Raji (cell line): ENCODE measurements around the gene KLHDC3.

Experiments used
- POLR2A ChIP-seq: IDR thresholded peaks from 2 replicates; pipeline ENCODE4 v1.6.1; 2011; ENCODE audit warnings: low read depth, low read length, control low read depth; ENCODE audit not compliant: insufficient read depth

Gene KLHDC3

DNA sequence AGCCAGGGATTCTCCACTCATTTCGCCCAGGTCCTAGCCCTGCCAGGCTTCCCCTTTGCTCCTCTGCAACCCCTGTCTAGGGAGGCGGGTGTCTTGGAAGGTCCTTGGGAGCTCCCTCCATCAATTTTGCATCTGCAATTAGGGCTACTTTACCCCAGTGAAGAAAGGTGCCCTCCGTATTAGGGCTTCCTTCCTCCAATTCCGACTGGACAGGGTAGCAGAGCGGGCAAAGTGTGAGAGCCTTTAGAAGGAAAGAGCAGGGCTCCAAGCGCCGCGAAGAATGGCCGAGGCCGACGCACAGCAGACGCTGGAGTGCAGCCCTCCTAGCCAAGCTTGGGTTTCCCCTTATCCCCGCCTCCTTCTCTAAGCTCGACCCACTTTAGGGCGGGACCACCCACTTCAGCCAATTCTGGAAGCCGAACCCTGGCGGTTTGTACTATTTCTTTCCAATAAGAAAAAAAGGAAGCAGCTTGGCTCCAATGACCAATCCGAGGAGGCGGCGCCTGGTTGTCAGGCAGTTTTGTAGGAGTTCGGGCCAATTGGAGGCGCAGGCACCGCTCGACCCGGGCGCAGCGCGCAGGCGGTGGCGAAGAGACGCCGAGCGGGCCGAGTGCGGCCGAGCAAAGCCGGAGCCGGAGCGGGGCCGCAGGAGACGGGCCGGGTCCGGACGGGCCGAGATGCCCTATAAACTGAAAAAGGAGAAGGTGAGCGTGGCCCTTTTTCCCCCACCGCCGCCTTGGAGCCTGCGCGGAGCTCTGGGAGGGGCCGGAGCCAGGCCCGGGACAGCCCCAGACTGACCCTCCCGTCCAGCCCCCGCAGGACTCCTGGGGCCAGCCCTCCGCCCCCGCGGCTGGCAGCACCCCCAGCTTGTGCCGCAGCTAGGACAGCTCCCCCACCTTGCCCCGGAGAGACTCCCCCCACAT, 29.8 kb upstream of the KLHDC3 start, which contains the start of gene PPP2R5D:
Gene PPP2R5D (plus strand): TSS at position 570 of the 923 bp plus-strand sequence. CDS start 108 bp downstream, at position 678.
- TF ChIP-seq POLR2A: peak; percentile 94

DNA sequence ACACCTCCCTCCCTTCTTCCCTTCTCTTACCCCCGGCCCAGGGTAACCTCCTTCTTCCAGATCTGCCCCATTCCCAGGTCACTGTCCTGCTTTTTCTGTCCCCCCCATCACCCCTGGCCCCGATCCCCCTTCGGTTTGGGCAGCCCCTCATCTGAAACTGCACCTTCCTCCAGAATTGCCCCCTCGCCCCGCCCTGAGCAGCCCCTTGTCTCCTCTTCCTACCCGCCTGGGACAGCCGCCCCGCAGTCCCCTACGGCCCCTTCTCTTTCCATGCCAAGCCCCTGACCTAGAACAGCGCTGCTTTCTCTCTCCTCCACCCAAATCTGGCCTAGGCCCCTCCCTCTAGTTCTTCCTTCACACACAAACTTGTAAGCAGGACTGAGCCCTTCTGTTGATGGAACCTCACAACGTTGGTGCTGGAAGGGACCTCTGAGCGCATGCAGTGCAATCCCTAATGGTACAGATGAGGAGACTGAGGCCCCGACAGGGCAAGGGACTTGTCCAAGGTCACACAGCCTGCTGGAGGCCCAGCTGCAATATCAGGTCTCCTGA, 29.0 kb upstream of the KLHDC3 start:
- no peak for TF ChIP-seq POLR2A

DNA sequence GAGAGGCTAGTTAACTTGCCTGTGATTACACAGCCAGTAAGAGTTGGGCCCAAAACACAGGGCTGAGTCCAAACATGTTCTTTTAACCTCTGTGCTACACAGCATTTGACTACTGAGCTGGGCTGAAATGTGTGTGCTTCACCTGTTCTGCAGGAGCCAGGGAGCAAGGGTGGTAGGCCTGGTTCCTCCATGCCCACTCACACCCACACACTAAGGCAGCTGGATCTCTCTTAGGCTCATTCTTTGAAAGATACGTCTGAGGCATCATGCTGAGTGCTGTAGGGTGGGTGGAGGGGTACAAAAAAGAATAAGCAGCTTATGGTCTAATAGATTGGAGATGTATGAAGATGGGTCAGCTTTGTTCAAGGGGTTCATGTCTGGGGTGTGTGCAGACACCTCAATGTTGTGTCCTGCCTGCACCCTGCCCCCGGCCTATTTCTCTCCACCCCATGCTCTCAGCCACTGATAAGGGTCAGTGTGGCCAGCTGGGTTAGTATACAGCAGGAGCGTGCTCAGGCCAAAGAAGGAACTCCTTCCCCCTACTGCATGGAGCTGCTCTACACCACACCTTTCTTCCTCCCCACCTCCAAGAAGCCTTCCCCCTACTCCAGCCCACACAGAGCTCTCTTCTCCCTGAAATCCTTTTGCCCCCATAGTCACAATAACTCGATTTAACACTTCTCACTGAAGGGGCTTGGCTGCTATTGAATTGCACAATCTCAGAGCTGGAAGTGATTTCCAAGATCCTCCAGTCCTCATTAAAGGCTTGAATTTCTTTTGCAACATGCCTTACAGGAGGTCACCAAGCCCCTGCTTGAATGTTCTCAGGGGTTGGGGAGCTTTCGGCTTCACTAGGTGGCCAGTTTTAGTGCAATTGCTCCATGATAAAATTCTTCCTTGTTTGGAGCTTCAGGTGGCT, 26.3 kb upstream of the KLHDC3 start:
- TF ChIP-seq POLR2A: no peak

DNA sequence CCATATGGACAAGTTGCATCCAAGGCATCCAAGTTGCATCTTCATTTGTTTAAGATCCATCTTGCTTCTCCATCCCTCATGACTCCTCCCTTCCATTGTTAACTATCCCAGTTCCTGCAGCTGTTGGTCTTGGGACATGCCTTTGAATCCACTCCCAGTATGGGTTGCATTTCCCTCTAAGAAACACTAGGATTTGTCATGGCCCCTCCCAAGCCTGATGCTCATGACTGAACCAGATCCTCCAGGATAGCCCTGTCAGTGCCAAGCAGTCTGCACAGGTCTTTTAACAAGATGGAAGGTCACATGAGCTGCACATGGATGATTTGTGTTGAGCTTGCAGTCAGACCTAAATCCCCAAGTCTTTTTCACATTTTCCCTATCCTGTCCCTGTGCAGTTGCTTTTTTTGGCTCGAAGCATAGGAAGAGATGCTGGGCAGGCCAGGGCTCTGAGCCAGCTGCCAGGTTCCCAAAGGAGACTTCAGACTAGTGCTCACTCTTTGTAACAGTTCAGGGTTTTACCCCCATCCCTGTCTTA, 25.5 kb upstream of the KLHDC3 start:
- no peak for TF ChIP-seq POLR2A

DNA sequence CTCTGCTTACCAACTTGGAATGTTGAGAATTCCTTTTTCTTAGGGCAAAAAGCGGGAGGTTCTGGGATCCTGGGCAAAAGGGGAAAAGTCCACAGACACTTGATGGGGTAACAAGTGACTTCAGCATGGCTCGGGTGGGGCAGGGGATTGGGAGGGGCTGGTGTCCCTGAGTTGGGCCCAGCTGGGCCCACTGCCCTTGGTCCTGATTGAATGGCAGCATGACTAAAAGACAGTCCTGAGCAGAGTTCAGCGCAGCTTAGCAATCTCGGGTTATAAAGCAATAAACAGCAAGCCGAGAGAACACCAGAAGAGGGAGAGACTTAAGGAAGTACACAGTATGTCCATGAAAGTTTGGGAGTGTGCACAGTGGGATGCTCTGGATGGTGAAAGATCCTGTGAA, 24.1 kb upstream of the KLHDC3 start:
- TF ChIP-seq POLR2A: no peak

DNA sequence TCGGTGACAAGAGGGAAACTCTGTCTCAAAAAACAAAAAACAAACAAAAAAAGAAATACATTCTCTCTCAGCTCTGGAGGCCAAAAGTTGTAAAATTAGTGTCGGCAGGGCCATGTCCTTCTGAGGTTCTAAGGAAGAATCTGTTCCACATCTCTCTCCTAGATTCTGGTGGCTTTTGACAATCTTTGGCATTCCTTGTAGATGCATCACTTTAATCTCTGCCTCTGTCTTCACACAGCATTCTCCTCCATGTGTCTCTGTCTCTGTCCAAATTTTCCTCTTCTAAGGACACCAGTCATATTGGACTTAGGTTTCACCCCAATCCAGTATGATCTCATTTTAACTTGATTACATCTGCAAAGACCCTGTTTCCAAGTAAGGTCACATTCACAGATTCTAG, 20.6 kb upstream of the KLHDC3 start:
- TF ChIP-seq POLR2A: no peak

DNA sequence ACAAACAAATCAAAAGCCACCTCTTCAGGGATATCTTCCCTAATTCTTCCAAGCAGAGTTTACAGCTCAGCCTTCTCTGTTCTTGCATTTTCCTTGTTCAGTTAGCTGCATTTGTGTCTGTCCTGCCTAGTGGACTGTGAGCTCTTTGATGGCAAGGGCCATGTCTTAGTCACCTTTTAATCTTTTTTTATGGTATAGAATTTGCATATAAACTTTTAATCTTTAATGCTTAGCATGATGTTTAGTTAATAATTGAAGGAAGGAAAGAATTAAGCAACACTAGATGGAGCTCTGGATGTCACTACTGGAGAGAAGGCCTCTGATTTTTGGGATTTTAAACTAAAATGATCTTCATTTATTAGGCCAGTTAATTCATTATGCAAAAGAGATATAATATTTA, 17.5 kb upstream of the KLHDC3 start:
- no peak for TF ChIP-seq POLR2A

DNA sequence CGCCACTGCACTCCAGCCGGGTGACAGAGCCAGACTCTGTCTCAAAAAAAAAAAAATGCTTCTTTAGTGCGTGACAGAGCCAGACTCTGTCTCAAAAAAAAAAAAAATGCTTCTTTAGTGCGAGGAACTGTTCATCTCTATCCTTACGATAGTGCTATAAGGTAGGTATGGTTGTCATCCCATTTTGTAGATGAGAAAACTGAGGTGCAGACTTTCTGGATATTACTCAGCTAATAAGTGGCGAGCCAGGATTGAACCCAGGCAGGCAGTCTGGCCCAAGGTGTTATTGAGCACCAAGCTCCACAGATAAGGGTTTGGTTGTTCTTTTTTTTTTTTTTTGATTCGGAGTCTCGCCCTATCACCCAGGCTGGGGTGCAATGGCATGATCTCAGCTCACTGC, 12.2 kb upstream of the KLHDC3 start:
- no peak for TF ChIP-seq POLR2A

DNA sequence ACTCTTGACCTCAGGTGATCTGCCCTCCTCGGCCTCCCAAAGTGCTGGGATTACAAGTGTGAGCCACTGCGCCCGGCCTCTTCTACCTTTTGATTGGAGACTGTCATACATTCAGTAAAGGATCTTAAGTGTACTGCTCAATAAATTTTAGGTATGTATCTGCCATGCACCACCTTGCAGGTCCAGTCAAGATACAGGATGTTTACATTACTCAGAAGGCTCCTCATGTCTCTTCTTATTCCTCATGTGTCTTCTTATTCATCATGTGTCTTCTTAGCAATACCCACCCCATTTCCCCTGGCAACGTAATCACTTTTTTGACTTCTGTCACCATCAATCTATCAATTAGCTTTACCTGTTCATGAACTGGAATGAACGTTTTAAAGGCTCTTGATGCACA, 8.2 kb upstream of the KLHDC3 start:
- TF ChIP-seq POLR2A: no peak

DNA sequence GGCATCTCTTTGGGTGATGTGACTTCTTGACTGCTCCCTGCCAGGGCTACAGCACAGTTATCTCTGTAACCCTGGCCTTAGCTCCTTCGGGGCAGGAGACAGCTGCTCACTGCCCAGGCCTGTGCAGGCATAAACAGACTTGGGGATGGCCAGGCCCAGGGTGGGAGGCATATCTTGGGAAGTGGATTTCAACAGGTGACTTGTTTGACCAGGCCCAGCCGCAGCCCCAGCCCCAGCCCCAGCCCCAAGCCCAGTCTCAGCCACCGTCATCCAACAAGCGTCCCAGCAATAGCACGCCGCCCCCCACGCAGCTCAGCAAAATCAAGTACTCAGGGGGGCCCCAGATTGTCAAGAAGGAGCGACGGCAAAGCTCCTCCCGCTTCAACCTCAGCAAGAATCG, 7.8 kb upstream of the KLHDC3 start:
- TF ChIP-seq POLR2A: no peak

DNA sequence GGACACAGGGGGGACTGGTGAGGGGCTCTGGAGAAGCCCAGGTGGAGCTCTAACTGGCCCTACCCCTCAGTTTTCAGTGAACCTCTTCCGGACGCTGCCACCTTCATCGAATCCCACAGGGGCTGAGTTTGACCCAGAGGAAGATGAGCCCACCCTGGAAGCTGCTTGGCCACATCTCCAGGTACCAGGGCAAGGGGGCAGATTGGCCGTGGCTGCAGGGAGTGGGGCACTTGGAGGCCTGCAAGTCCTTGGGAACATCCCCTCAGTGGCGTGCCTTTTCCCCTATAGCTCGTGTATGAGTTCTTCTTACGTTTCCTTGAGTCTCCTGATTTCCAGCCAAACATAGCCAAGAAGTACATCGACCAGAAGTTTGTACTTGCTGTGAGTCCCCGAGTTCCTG, 6.9 kb upstream of the KLHDC3 start:
- no peak for TF ChIP-seq POLR2A

DNA sequence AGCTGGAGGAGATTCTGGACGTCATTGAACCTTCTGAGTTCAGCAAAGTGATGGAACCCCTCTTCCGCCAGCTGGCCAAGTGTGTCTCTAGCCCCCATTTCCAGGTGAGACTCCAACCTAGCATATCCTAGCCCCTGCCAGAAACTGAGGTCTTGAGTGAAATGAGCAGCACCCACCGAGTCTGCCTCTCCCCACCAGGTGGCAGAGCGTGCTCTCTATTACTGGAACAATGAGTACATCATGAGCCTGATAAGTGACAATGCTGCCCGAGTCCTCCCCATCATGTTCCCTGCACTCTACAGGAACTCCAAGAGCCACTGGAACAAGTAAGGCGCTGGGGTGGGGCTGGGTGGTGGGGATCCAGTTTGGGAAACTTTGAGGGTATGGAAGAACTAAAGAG, 4.9 kb upstream of the KLHDC3 start:
- no peak for TF ChIP-seq POLR2A

DNA sequence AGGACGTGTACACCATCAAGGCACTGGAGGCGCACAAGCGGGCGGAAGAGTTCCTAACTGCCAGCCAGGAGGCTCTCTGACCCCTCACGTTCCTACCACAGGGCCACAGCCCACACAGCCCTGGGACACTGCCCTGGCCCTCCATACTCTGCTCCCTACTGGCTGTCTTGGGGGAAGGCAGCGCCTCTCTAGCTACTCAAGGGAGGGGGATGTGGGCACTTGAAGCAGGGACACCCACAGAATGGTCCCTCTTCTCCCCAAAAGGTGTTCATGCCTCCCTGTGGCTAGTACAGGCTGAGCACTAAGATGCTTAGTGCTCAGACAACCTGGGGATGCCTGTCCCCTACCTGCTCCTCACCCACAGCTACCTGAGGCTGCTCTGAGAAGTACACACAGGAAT, 2.8 kb upstream of the KLHDC3 start:
- TF ChIP-seq POLR2A: no peak

DNA sequence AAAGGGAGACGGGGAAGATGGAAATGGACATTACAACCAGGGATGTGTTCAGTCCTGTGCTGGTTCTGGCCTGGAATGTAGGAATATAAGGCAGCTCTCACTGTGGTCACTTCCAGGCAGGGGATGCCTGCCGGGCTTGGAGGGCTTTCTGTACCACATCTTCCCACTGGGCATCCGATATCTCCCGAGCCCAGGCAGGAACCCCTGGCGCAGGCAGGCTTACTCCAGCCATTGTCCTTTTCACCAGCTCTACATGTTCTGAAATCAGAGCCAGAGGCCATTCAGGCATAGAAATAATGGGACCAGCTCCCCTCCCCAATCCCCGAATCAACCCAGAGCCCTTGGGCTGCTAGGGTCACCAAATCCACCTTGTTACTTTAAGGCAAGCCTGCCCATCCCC, 1.7 kb upstream of the KLHDC3 start:
- no peak for TF ChIP-seq POLR2A
